ENCODE measurements around the gene RDM1.

- TF ChIP-seq CTBP1 (IDR thresholded peaks at IDR 0.05; ENCODE audit: borderline replicate concordance) (no peak), FOXM1 (IDR thresholded peaks at IDR 0.05; ENCODE audit: borderline replicate concordance) (no peak), ZNF384 (IDR thresholded peaks at IDR 0.05) (no peak), SP1 (IDR thresholded peaks at IDR 0.05) (no peak), TARDBP (IDR thresholded peaks at IDR 0.05) (no peak), L3MBTL2 (conservative IDR thresholded peaks at IDR 0.05) (no peak), ELF4 (IDR thresholded peaks at IDR 0.05) (no peak), FOXK2 (IDR thresholded peaks at IDR 0.05) (no peak), ARNT (IDR thresholded peaks at IDR 0.05) (no peak), NFRKB (IDR thresholded peaks at IDR 0.05) (no peak), BHLHE40 (IDR thresholded peaks at IDR 0.05; ENCODE audit: borderline replicate concordance) (no peak), LEF1 (IDR thresholded peaks at IDR 0.05; ENCODE audit: borderline replicate concordance) (no peak), SUZ12 (IDR thresholded peaks at IDR 0.05) (no peak), HDGF (IDR thresholded peaks at IDR 0.05; ENCODE audit: borderline replicate concordance) (no peak)
Observed at GRCh38 chr17:35878361-35878760, 52.2 kb downstream of the RDM1 start.
